Measurements from ENCODE around the gene ATP6AP2. TPM values are rescaled to one million over a fixed set of nuclear protein-coding genes. Genes with fewer than 3 reads are reported as not detected.

The ATP6AP2 gene
- total and polyA plus RNA-seq, 2 of the 4 experiments (the other 2 are of a cell fraction), result 76.2 to 175 TPM

DNA sequence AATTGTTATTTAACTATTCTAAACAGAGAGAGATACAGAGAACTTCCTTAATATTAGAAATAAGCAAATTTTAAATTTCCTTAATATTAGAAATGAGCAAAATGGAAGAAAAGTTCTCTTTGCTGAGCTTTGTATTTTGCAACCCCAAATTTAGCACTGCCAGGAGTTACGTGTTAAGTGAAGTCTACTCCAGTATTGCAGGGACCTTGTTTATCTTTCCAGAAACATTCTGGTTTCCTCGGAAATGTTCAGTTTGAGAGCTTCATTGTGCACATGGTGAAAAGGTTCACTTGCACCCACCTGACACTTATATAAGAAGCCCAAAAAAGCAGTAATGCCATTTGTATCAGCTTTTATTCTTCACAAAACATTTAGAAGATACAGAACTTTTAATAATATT lies 72.8 kb downstream of the ATP6AP2 start:
- TF ChIP-seq, protein P1, sequence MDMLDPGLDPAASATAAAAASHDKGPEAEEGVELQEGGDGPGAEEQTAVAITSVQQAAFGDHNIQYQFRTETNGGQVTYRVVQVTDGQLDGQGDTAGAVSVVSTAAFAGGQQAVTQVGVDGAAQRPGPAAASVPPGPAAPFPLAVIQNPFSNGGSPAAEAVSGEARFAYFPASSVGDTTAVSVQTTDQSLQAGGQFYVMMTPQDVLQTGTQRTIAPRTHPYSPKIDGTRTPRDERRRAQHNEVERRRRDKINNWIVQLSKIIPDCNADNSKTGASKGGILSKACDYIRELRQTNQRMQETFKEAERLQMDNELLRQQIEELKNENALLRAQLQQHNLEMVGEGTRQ (IDR thresholded peaks at IDR 0.05; ENCODE audit: low read depth, low read length), result no peak
- no peak for ATAC-seq (ENCODE audit: low read depth)
- Histone ChIP-seq H3K9me1 (ENCODE audit: insufficient read depth, low read length) (no peaks in the 10 kb centered on the region), H4K20me1 (ENCODE audit: insufficient read depth, low read length) (no peaks in the 10 kb centered on the region), H3K4me1 (ENCODE audit: control insufficient read depth, insufficient read depth, low read length) (no peaks in the 10 kb centered on the region), H3K4ac (ENCODE audit: low read depth, low read length) (no peak overlapping the region), H4K8ac (ENCODE audit: low read depth in 2 of 2, low read length in 2 of 2) (no peak overlapping the region), H3K4me3 (ENCODE audit: insufficient read depth, low read depth, low read length) (no peak overlapping the region), H2AFZ (replicated peaks; ENCODE audit: low read length, poor library complexity) (no peak overlapping the region), H3K23ac (ENCODE audit: low read depth, low read length) (no peak overlapping the region), H3K14ac (replicated peaks; ENCODE audit: low read depth, low read length) (no peak overlapping the region), H3K79me1 (ENCODE audit: low read depth in 1 of 2, low read length in 2 of 2) (no peaks in the 10 kb centered on the region), H3K18ac (ENCODE audit: low read depth, low read length) (no peak overlapping the region), H2BK20ac (ENCODE audit: low read depth, low read length) (no peak overlapping the region), H3K9me3 (ENCODE audit: control insufficient read depth, insufficient read depth, low read length) (no peaks in the 10 kb centered on the region), H3K56ac (ENCODE audit: extremely low read depth, insufficient read depth, low read length) (no peak overlapping the region), H2AK5ac (ENCODE audit: low read depth, low read length) (no peak overlapping the region), H2BK120ac (ENCODE audit: low read depth, low read length) (no peak overlapping the region), H2AK9ac (replicated peaks; ENCODE audit: low read depth, low read length, poor library complexity) (no peak overlapping the region), H3K27ac (ENCODE audit: insufficient read depth, low read length) (no peak overlapping the region), H3K9ac (ENCODE audit: low read depth, low read length) (no peak overlapping the region), H4K5ac (ENCODE audit: low read depth, low read length) (no peak overlapping the region), H3K36me3 (ENCODE audit: control insufficient read depth, insufficient read depth, low read length) (peaks cover 2% of the 10 kb centered on the region), H3K4me2 (ENCODE audit: low read depth, low read length) (no peak overlapping the region), H2BK5ac (ENCODE audit: low read depth, low read length, poor library complexity, severe bottlenecking) (no peak overlapping the region), H2BK15ac (ENCODE audit: low read depth, low read length) (no peak overlapping the region), H3K27me3 (ENCODE audit: control insufficient read depth, insufficient read depth, low read length) (no peaks in the 10 kb centered on the region; the same call in 1 of the 2 replicates), H4K91ac (ENCODE audit: insufficient read depth, low read depth, low read length) (no peak overlapping the region)
- no TSS peak for BruUV-seq (replicated peaks)
- POLR2A ChIA-PET (ENCODE audit: unreplicated experiment), result no interaction called here
- no peak for DNase-seq
- intact Hi-C loops (cut with micrococcal nuclease) (loop anchor here (5.0 kb wide), 2 partner anchors 274 to 599 kb away; no protein-coding TSS in a partner anchor), dilution Hi-C loops (cut with HindIII; ENCODE audit: low sequenced_read_pairs, unreplicated experiment) (no loop called here), in situ Hi-C loops (cut with MboI; ENCODE audit: low sequenced_read_pairs) (loop anchor here (5.0 to 25.0 kb wide), 3 partner anchors 141 to 584 kb away; no protein-coding TSS in a partner anchor)
- WGBS, 2 experiments (ENCODE audit: extremely low coverage in 2 of 2, insufficient read length in 1 of 2), result no CpG with 5 or more reads among the region's 2 CpGs
- CTCF ChIA-PET, result interaction anchor here (1.0 kb wide), 1 partner anchor 141 kb away, joined by 4 read pairs; no protein-coding TSS in a partner anchor

Small RNAs within 50 kb of the gene (microRNA-seq; reads per million reads assigned to microRNA genes)
- not detected for gene RNU7-164P (ENCODE audit: insufficient read depth, insufficient read length)

Small RNAs within 50 kb of the gene (small RNA-seq; reads per million reads assigned to genes)
- gene RNU7-164P, result 0 reads per million in 5 experiments

Other genes with a start within 250 kb of the ATP6AP2 start
- not detected in 2 replicates for gene MPC1L, start 42.5 kb downstream of the ATP6AP2 start, total RNA-seq (2012; rRNA removed)
- not detected in 2 replicates for gene MPC1L, start 42.5 kb downstream of the ATP6AP2 start, polyA plus RNA-seq (2012; rRNA removed)
- 9.9 and 10.0 TPM in 2 replicates for gene CXorf38, start 66.6 kb downstream of the ATP6AP2 start, total RNA-seq (2012; rRNA removed)
- gene CXorf38, start 66.6 kb downstream of the ATP6AP2 start, polyA plus RNA-seq (2012; rRNA removed), result 6.7 and 7.0 TPM in 2 replicates
- gene MED14, start 154.6 kb downstream of the ATP6AP2 start, total RNA-seq (2012; rRNA removed), result 16.4 and 17.6 TPM in 2 replicates
- gene MED14, start 154.6 kb downstream of the ATP6AP2 start, polyA plus RNA-seq (2012; rRNA removed), result 25.9 and 28.0 TPM in 2 replicates

Data from IMR-90 (cell line).